Measurements from ENCODE around the gene RNU11.

- TF ChIP-seq CTCF (IDR thresholded peaks at IDR 0.05) (no peak), POLR2A (IDR thresholded peaks at IDR 0.05) (no peak)
These were observed 15.8 kb upstream of the RNU11 start for GRCh38 chr1:28632560-28632959.
